Measurements from ENCODE around the gene SDHD. TPM values are rescaled to one million over a fixed set of nuclear protein-coding genes. Genes with fewer than 3 reads are reported as not detected.
"Not testable (repeated sequence)": the region's sequence is repeated elsewhere in the genome, so short reads cannot be mapped to it uniquely, and the experiment has no call there.

SDHD gene
- polyA plus RNA-seq (ENCODE audit: insufficient read length in 3 of 3): 100 to 1,000 TPM; 180 to 186 (median 185) TPM
- long read RNA-seq, donor 1, transcript SDHD-201 (4 exons, 1,439 nt): major isoform, 106 of 159 reads
- long read RNA-seq, donor 1, partial matches to known transcripts: 39 of 159 reads
- long read RNA-seq, donor 1, other reads (novel, unspliced or antisense): 12 of 159 reads
- long read RNA-seq, donor 2, transcript SDHD-201 (4 exons, 1,439 nt): major isoform, 160 of 175 reads
- long read RNA-seq, donor 2, partial matches to known transcripts: 0 of 175 reads
- long read RNA-seq, donor 2, other reads (novel, unspliced or antisense): 14 of 175 reads
- long read RNA-seq, donor 3, transcript SDHD-201 (4 exons, 1,439 nt): major isoform, 124 of 208 reads
- long read RNA-seq, donor 3, partial matches to known transcripts: 68 of 208 reads
- long read RNA-seq, donor 3, other reads (novel, unspliced or antisense): 12 of 208 reads
- long read RNA-seq, donor 4, transcript SDHD-201 (4 exons, 1,439 nt): major isoform, 172 of 183 reads
- long read RNA-seq, donor 4, partial matches to known transcripts: 0 of 183 reads
- long read RNA-seq, donor 4, other reads (novel, unspliced or antisense): 8 of 183 reads
- long read RNA-seq, donor 5, transcript SDHD-201 (4 exons, 1,439 nt): major isoform, 93 of 102 reads
- long read RNA-seq, donor 5, partial matches to known transcripts: 0 of 102 reads
- long read RNA-seq, donor 5, other reads (novel, unspliced or antisense): 8 of 102 reads
- long read RNA-seq, donor 6, transcript SDHD-201 (4 exons, 1,439 nt): major isoform, 164 of 179 reads
- long read RNA-seq, donor 6, partial matches to known transcripts: 0 of 179 reads
- long read RNA-seq, donor 6, other reads (novel, unspliced or antisense): 13 of 179 reads
- long read RNA-seq, donor 7, transcript SDHD-201 (4 exons, 1,439 nt): major isoform, 134 of 197 reads
- long read RNA-seq, donor 7, partial matches to known transcripts: 55 of 197 reads
- long read RNA-seq, donor 7, other reads (novel, unspliced or antisense): 8 of 197 reads
- long read RNA-seq, donor 8, transcript SDHD-201 (4 exons, 1,439 nt): major isoform, 48 of 83 reads
- long read RNA-seq, donor 8, partial matches to known transcripts: 35 of 83 reads
- long read RNA-seq, donor 8, other reads (novel, unspliced or antisense): 0 of 83 reads
- long read RNA-seq, donor 9, transcript SDHD-201 (4 exons, 1,439 nt): major isoform, 172 of 281 reads
- long read RNA-seq, donor 9, partial matches to known transcripts: 97 of 281 reads
- long read RNA-seq, donor 9, other reads (novel, unspliced or antisense): 8 of 281 reads
- long read RNA-seq, donor 10, transcript SDHD-201 (4 exons, 1,439 nt): major isoform, 95 of 162 reads
- long read RNA-seq, donor 10, partial matches to known transcripts: 60 of 162 reads
- long read RNA-seq, donor 10, other reads (novel, unspliced or antisense): 6 of 162 reads
- long read RNA-seq, donor 11, transcript SDHD-201 (4 exons, 1,439 nt): major isoform, 83 of 84 reads
- long read RNA-seq, donor 11, partial matches to known transcripts: 0 of 84 reads
- long read RNA-seq, donor 11, other reads (novel, unspliced or antisense): 0 of 84 reads
- long read RNA-seq, donor 12, transcript SDHD-201 (4 exons, 1,439 nt): major isoform, 156 of 180 reads
- long read RNA-seq, donor 12, partial matches to known transcripts: 12 of 180 reads
- long read RNA-seq, donor 12, other reads (novel, unspliced or antisense): 11 of 180 reads
- long read RNA-seq, donor 13, transcript SDHD-201 (4 exons, 1,439 nt): major isoform, 60 of 113 reads
- long read RNA-seq, donor 13, partial matches to known transcripts: 44 of 113 reads
- long read RNA-seq, donor 13, other reads (novel, unspliced or antisense): 9 of 113 reads
- long read RNA-seq, donor 14: 0 reads
- long read RNA-seq, donor 15, transcript SDHD-201 (4 exons, 1,439 nt): major isoform, 206 of 221 reads
- long read RNA-seq, donor 15, partial matches to known transcripts: 6 of 221 reads
- long read RNA-seq, donor 15, other reads (novel, unspliced or antisense): 9 of 221 reads
- long read RNA-seq, donor 16, transcript SDHD-201 (4 exons, 1,439 nt): major isoform, 167 of 264 reads
- long read RNA-seq, donor 16, partial matches to known transcripts: 82 of 264 reads
- long read RNA-seq, donor 16, other reads (novel, unspliced or antisense): 12 of 264 reads

- peak; percentile 98 for DNase-seq
Measured at GRCh38 chr11:112086422-112087191, at the start of gene SDHD, which contains the start of gene TIMM8B. Gene SDHD (plus strand): TSS chr11:112086873. CDS start chr11:112086908, 35 bp downstream. Gene TIMM8B (minus strand): TSS chr11:112086756. CDS start chr11:112086723, 33 bp downstream.

GRCh38 chr11:112037527-112037926 is 49.1 kb upstream of the SDHD start:
- DNase-seq: no peak

GRCh38 chr11:112042161-112042960 is 44.3 kb upstream of the SDHD start:
- DNase-seq: no peak

GRCh38 chr11:112042961-112043304 is 43.7 kb upstream of the SDHD start:
- DNase-seq: no peak

- DNase-seq: no peak
Measured at GRCh38 chr11:112044961-112045360, 41.7 kb upstream of the SDHD start.

- DNase-seq: not testable (repeated sequence)
Measured at GRCh38 chr11:112046647-112047046, 40.0 kb upstream of the SDHD start.

GRCh38 chr11:112048256-112048655 is 38.4 kb upstream of the SDHD start:
- not testable (repeated sequence) for DNase-seq

- DNase-seq: no peak
Measured at GRCh38 chr11:112049777-112050176, 36.9 kb upstream of the SDHD start.

- DNase-seq: no peak
Measured at GRCh38 chr11:112050721-112051120, 36.0 kb upstream of the SDHD start.

GRCh38 chr11:112051768-112052167 is 34.9 kb upstream of the SDHD start:
- no peak for DNase-seq

GRCh38 chr11:112057170-112057569 is 29.5 kb upstream of the SDHD start:
- DNase-seq: no peak

- DNase-seq: no peak
Measured at GRCh38 chr11:112058103-112058502, 28.6 kb upstream of the SDHD start.

GRCh38 chr11:112062923-112063322 is 23.8 kb upstream of the SDHD start:
- DNase-seq: no peak

GRCh38 chr11:112073941-112074811 is 12.5 kb upstream of the SDHD start, which contains the start of the genes NKAPD1 and PIH1D2:
Gene NKAPD1 (plus strand): TSS chr11:112074299. CDS start chr11:112075575, 1,276 bp downstream.
Gene PIH1D2 (minus strand): TSS chr11:112074017. CDS start chr11:112073174, 843 bp downstream.
- peak; percentile 90 for DNase-seq

GRCh38 chr11:112082729-112083128 is 3.9 kb upstream of the SDHD start:
- DNase-seq: no peak

GRCh38 chr11:112085822-112086421 is 751 bp upstream of the SDHD start:
- peak; percentile 4 for DNase-seq
